IPS-20b (cell line): Measurements from ENCODE around the gene CDH8.
A peak's percentile ranks its signal among the peaks of the same experiment; 100 is the strongest.

ENCODE experiments used
- H3K27ac ChIP-seq: one replicate; pipeline ENCODE4 v1.5.1; 2013; ENCODE audit warnings: low read length
- H3K27me3 ChIP-seq: 2 replicates; pipeline ENCODE4 v1.6.1; 2013; ENCODE audit warnings: mild to moderate bottlenecking, low read length, inconsistent platforms; ENCODE audit not compliant: insufficient read depth
- H3K36me3 ChIP-seq: 2 replicates; pipeline ENCODE4 v1.6.1; 2013; ENCODE audit warnings: low read depth, mild to moderate bottlenecking, inconsistent platforms, low read length, moderate library complexity; ENCODE audit not compliant: insufficient read depth
- H3K4me1 ChIP-seq: 2 replicates; pipeline ENCODE4 v1.6.1; 2013; ENCODE audit warnings: mild to moderate bottlenecking, control low read depth, inconsistent platforms, low read length, moderate library complexity; ENCODE audit not compliant: insufficient read depth
- H3K4me3 ChIP-seq: 2 replicates; pipeline ENCODE4 v1.5.1; 2013; ENCODE audit warnings: mild to moderate bottlenecking, low read length, inconsistent platforms
- H3K9ac ChIP-seq: 2 replicates; pipeline ENCODE4 v1.6.1; 2013; ENCODE audit warnings: low read depth, mild to moderate bottlenecking, inconsistent platforms, low read length, moderate library complexity
- H3K9me3 ChIP-seq: 2 replicates; pipeline ENCODE4 v1.6.1; 2013; ENCODE audit warnings: mild to moderate bottlenecking, low read depth, low read length, inconsistent platforms; ENCODE audit not compliant: insufficient read depth

The CDH8 gene

DNA sequence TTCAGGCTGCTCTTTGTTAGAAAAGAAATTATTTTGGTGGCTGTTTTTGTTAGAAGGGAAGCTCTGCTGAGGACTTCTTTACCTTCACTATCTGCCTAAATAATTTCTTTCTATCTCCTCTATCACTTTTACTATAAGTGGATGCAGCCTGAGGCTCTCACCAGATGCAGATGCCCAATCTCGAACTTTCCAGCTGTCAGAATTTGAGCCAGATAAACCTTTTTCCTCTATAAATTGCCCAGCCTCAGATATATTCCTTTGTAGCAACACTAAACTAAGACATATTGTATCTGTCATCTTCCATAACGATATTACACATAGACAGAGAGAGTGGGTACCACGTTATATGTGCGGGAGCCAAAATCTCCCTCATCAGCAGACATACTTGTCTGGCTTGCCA, 15.7 kb upstream of the CDH8 start:
- Histone ChIP-seq H3K4me3 (no peak overlapping the region), H3K27ac (no peak overlapping the region), H3K4me1 (peaks cover 26% of the 10 kb centered on the region; the same call in 1 of the 2 replicates), H3K9me3 (no peaks in the 10 kb centered on the region), H3K36me3 (no peaks in the 10 kb centered on the region), H3K27me3 (no peaks in the 10 kb centered on the region), H3K9ac (no peak overlapping the region)

DNA sequence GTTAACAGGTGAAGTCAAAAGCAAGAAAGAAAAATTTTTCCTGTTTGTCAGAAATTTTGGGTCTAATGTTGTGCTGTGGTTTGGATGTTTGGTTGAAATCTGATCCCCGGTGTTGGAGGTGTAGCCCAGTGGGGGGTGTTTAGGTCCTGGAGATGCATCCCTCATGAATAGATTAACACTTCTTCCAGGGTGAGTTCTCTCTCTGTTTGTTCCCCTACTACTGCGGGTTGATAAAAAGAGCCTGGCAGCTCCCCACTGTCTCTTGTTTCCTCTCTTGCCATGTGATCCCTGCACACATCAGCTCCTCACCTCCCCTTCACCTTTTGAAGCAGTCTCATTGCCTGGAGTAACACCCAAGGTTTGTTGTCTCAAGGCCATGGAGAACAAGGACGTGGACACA, 14.6 kb upstream of the CDH8 start:
- H3K4me1 ChIP-seq: peaks cover 23% of the 10 kb centered on the region; the same call in 1 of the 2 replicates
- no peak overlapping the region for H3K9ac ChIP-seq
- H3K36me3 ChIP-seq: no peaks in the 10 kb centered on the region
- no peaks in the 10 kb centered on the region for H3K9me3 ChIP-seq
- H3K4me3 ChIP-seq: peak overlapping the region; percentile 25; the same call in 1 of the 2 replicates
- no peak overlapping the region for H3K27ac ChIP-seq
- no peaks in the 10 kb centered on the region for H3K27me3 ChIP-seq

DNA sequence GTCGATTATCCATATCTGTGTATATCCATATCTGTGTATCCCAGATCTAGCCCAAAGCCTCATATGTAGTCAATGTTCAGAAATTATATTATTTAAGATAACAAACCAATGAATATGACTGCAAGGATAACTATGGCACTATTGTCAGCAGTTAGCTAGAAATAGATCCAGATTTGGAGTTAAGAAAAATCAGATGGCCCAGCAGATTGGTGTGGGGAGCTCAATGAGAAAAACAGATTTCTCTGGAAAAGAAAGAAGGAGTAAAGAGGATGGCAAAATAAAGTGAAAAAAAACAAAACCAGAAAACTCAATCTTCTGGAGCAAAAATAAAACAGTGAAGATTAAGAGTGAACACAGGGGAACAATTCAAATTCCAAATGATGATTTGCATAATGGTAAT, 10.6 kb upstream of the CDH8 start:
- Histone ChIP-seq H3K27me3 (no peaks in the 10 kb centered on the region), H3K9ac (no peak overlapping the region), H3K36me3 (no peaks in the 10 kb centered on the region), H3K27ac (no peak overlapping the region), H3K4me3 (no peak overlapping the region), H3K4me1 (peaks cover 24% of the 10 kb centered on the region; the same call in 1 of the 2 replicates), H3K9me3 (no peaks in the 10 kb centered on the region)

DNA sequence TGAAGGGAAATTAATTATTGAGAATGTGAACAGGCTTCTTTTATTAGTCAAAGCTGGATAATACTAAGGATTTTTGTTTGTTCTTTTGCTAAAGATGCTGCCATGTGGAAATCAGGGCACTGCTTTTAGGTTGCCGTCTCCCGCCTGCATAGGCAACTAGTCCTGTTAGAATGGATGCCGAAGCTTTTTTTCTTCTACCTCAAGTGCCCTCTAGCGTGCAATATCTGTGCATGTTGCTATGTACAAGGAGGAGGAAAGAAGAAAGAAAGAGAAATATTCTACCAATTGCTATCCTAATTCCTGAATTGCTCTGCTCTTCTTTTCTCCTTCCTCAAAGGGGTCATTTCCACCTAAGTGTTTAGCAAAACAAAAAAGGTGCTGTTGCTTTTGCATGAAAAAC, 5.2 kb upstream of the CDH8 start:
- Histone ChIP-seq H3K27me3 (peaks cover 29% of the 10 kb centered on the region), H3K27ac (no peak overlapping the region), H3K4me3 (no peak overlapping the region), H3K9ac (no peak overlapping the region), H3K4me1 (peaks cover 10% of the 10 kb centered on the region), H3K36me3 (no peaks in the 10 kb centered on the region), H3K9me3 (no peaks in the 10 kb centered on the region)

DNA sequence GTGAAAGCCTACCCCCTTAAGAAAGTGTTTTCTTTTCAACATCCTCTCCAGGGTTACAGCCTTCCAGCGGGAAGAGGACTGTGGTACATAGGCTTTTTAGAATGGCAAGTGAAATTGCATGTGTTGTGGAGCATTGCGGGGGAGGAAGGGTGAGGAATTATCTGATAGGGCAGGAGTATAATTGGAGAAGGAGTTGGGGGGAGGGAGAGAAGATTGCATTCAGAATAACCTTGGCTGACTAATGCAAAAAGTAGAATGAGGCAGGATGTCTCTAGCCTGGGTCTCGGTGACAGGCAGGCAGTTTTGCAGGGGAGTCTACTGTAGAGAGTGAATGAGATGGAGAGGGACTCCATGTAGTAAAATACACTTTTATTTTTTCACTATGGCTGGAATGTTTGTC, 2.4 kb upstream of the CDH8 start:
- H3K27me3 ChIP-seq: peaks cover 56% of the 10 kb centered on the region

DNA sequence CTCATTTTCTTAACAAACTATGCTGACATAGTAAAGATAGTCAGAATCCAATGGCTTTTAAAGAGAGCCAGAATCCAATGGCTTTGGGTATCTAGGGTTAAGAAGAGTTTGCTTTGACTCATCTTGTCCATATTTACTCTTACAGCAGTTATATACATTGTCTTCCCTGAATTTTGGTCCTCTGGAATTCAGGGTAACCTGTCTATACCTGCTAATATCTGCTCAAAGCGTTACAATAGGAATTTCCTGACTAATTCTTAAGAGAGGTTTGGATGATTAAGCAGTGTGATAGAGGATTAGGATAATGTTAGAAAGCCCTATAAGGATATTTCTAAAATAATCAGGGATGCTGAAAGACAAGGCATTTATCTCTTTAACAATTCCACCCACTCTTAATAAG, 2.0 kb upstream of the CDH8 start:
- no peaks in the 10 kb centered on the region for H3K36me3 ChIP-seq
- H3K9me3 ChIP-seq: no peaks in the 10 kb centered on the region
- H3K9ac ChIP-seq: no peak overlapping the region
- no peak overlapping the region for H3K4me3 ChIP-seq
- H3K27me3 ChIP-seq: peaks cover 60% of the 10 kb centered on the region
- H3K4me1 ChIP-seq: peaks cover 20% of the 10 kb centered on the region
- H3K27ac ChIP-seq: no peak overlapping the region

More for the DNA sequence above, 2.4 kb upstream of the CDH8 start:
- Histone ChIP-seq H3K4me3 (no peak overlapping the region), H3K27ac (no peak overlapping the region), H3K9me3 (no peaks in the 10 kb centered on the region), H3K4me1 (peaks cover 16% of the 10 kb centered on the region), H3K9ac (no peak overlapping the region), H3K36me3 (no peaks in the 10 kb centered on the region)

DNA sequence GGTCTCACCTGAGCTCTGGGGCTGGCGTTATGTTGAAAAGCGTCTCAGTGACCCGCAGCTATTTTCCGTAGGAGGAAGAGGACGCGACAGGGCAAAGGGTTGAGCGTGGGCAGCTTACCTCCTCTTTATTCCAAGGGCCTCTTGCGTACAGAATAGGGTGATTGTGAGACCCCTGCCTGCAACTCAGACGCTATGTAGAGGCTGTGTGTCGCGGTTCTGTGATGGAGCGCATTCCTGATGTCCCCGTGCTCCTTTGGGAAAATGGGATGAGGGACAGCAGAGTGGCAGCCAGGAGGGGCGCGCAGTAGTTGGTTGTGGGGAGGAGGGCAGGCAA, 531 bp upstream of the CDH8 start:
- Histone ChIP-seq H3K36me3 (no peaks in the 10 kb centered on the region), H3K9me3 (no peaks in the 10 kb centered on the region), H3K27ac (no peak overlapping the region), H3K4me3 (peak overlapping the region; percentile 67), H3K27me3 (peaks cover 75% of the 10 kb centered on the region), H3K9ac (peak overlapping the region; percentile 25; the same call in 1 of the 2 replicates), H3K4me1 (peaks cover 29% of the 10 kb centered on the region)

DNA sequence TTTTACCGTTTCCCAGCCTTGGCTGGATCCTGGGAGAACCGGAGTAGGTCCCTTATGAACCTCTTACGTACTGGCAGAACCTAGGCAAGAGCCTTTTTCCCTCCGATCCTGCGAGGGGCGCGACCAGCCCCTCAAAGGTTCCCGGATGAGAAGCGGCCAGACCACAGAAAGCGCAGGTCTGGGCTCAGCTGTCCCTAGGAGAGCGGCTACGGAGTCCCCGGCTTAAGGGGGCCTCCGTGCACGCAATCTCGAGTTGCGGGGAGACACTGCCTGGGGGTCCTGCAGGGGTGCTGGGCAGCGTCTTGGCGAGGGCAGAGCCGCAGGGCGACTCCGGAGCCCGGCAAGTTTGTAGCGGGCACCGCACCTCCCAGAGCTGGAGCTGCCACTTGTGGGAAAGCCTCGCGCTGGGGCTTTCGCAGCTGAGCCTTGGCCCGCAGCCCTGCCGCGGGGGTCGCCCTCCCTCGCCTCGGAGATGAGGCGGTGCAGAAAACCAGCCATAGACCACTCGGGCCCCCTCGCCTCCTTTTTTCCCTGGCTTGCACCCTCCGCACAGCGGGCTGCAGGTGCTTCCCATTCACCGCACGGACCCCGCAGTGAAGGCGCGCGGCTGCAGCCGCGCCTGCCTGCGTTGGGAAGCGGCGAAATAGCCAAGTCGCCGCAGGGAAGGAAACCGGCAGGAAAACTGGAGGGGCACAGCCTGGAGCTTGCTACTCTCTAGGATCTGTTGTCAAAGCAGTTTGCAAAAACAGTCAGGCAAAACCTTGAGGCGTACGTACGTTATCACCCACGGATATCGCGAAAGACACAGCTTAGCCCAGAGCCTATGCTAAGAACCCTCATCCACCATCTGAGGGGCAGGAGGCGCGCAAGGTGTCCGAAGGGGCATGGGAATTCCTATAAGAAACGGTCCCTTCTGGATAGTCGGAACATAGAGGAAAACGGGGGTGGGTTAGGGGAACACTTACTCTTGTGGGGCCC, 834 bp downstream of the CDH8 start:
- Histone ChIP-seq H3K9me3 (no peaks in the 10 kb centered on the region), H3K9ac (peak overlapping the region; percentile 51; the same call in 1 of the 2 replicates), H3K27ac (no peak overlapping the region), H3K4me1 (peaks cover 26% of the 10 kb centered on the region), H3K27me3 (peaks cover 80% of the 10 kb centered on the region), H3K36me3 (no peaks in the 10 kb centered on the region), H3K4me3 (peak overlapping the region; percentile 67)

DNA sequence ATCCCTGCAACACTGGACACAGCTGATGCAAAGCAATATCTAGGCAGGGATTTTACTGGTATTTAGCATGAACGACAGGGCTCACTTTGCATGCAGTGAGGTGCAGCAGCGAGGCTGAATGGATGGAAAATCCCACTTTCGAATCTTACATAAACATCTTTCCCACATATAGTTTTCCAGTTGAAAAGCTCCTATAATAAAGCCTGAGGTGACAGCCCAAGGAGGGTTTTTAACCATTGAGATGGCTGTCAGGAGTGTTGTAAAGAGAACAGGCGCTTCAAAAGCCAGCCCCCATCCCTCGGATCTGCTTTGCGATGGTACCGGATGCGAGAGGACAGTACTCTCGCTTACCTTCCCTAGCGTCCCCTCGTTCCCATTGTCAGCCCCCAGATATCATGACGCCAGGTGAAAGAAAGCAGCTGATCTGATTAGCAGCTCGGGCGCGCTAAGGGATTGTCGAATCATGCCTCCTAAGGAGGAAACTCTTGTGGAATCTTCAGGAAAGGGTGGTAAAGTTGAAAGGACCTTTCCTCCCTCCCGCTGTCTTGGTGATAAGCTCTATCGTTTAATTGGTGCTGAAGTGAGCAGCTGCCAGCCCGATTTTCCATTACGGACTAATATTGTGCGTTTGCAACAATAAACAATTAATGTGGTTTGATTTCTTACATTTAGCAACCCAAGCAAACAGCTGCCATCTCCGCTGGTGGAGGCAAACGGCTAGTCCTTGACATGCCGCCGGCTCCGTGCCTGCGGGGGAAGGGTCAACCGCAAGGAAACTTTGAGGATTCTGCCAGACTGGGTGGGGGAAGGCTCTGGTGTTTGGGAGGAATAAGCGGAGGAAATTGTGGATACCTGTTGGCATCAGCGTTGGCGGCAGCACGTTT, 1.8 kb downstream of the CDH8 start:
- H3K9ac ChIP-seq: peak overlapping the region; percentile 51; the same call in 1 of the 2 replicates
- H3K4me1 ChIP-seq: peaks cover 26% of the 10 kb centered on the region
- peak overlapping the region; percentile 67 for H3K4me3 ChIP-seq
- H3K36me3 ChIP-seq: no peaks in the 10 kb centered on the region
- no peaks in the 10 kb centered on the region for H3K9me3 ChIP-seq
- H3K27me3 ChIP-seq: peaks cover 80% of the 10 kb centered on the region
- H3K27ac ChIP-seq: no peak overlapping the region

DNA sequence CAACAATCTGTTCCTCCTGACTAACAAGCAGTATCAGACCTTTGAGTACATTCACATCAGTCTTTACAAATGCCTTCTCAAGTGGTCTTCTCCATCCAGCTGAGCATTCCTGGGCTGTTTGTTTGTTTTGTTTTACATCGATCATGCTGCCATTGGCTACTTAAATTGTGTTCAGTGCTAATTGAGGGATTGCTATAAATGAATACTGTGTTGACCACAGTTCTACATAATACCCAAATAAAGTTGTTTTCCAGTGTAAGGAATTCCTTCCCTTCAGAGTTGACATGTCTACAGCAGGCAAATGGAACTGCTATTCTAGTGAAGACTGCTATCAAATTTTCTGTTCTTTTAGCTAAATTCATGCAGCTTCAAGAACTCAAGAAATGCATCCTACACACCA, 3.2 kb downstream of the CDH8 start:
- no peaks in the 10 kb centered on the region for H3K36me3 ChIP-seq
- H3K27ac ChIP-seq: no peak overlapping the region
- peaks cover 67% of the 10 kb centered on the region for H3K27me3 ChIP-seq

DNA sequence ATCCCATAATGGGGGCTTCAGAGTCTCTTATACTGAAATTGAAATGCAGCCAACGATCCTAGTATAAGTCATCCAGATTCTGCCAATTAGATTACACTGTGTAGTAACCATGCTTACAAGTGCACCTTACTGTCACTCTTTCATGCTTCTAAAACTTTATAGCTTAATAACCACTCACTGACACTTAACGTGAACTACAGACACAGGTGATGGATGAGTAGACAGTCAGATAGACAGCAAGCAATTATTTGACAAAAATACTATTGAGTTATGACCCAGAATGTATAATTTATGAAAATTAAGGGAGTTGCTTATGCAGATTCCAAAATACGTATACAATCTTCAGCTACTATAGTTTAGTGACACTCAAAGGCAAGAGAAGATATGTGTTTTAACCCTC, 6.3 kb downstream of the CDH8 start:
- Histone ChIP-seq H3K27ac (no peak overlapping the region), H3K27me3 (peaks cover 37% of the 10 kb centered on the region), H3K9ac (no peak overlapping the region), H3K4me1 (peaks cover 20% of the 10 kb centered on the region; the same call in 1 of the 2 replicates), H3K9me3 (no peaks in the 10 kb centered on the region), H3K36me3 (no peaks in the 10 kb centered on the region), H3K4me3 (no peak overlapping the region)

More for the DNA sequence above, 3.2 kb downstream of the CDH8 start:
- H3K9ac ChIP-seq: no peak overlapping the region
- peaks cover 20% of the 10 kb centered on the region; the same call in 1 of the 2 replicates for H3K4me1 ChIP-seq
- H3K9me3 ChIP-seq: no peaks in the 10 kb centered on the region
- no peak overlapping the region for H3K4me3 ChIP-seq
